Small intestine (tissue), 7 donors: ENCODE data around the gene SOS1. TPM values are rescaled to one million over a fixed set of nuclear protein-coding genes. Genes with fewer than 3 reads are reported as not detected.
"Not testable (repeated sequence)": the region's sequence is repeated elsewhere in the genome, so short reads cannot be mapped to it uniquely, and the experiment has no call there.

Experiments
- DNase-seq, 2 donors: peaks; one replicate each; pipeline versions ENCODE4 v3.0.0 to v3.0.0-alpha.2; 2013
- FAIRE-seq: peaks from 2 replicates; lab custom pipeline; 2012; peaks lifted over from hg19 to GRCh38; lab: Jason Lieb, UNC
- H3K27ac ChIP-seq, 3 donors: one replicate each; pipeline ENCODE4 v1.5.1; 2013; ENCODE audit warnings: low read length in 2 of 3, mild to moderate bottlenecking in 2 of 3, control low read depth in 1 of 3, inconsistent platforms in 1 of 3, low read depth in 1 of 3, moderate library complexity in 1 of 3
- H3K27me3 ChIP-seq, 3 donors: one replicate each; pipeline ENCODE4 v1.6.1; 2013; ENCODE audit warnings: low read length in 3 of 3, inconsistent platforms in 1 of 3; ENCODE audit not compliant: control insufficient read depth in 3 of 3, insufficient read depth in 3 of 3
- H3K36me3 ChIP-seq, 3 donors: one replicate each; pipeline ENCODE4 v1.6.1; 2013; ENCODE audit warnings: low read length in 3 of 3, inconsistent platforms in 1 of 3, low read depth in 1 of 3, mild to moderate bottlenecking in 1 of 3, moderate library complexity in 1 of 3; ENCODE audit not compliant: control insufficient read depth in 3 of 3, insufficient read depth in 2 of 3
- H3K4me1 ChIP-seq, 3 donors: one replicate each; pipeline ENCODE4 v1.6.1; 2013; ENCODE audit warnings: low read length in 2 of 3, inconsistent platforms in 1 of 3, low read depth in 1 of 3, mild to moderate bottlenecking in 1 of 3, moderate library complexity in 1 of 3; ENCODE audit not compliant: control insufficient read depth in 3 of 3, insufficient read depth in 2 of 3
- H3K4me3 ChIP-seq, 3 donors: one replicate each; pipeline ENCODE4 v1.5.1; 2013; ENCODE audit warnings: low read length in 3 of 3, control low read depth in 1 of 3, inconsistent platforms in 1 of 3, low read depth in 1 of 3, mild to moderate bottlenecking in 1 of 3, moderate library complexity in 1 of 3
- H3K9me3 ChIP-seq, 2 donors: one replicate each; pipeline ENCODE4 v1.6.1; 2013; ENCODE audit warnings: low read depth in 1 of 2, low read length in 1 of 2; ENCODE audit not compliant: control insufficient read depth in 2 of 2, insufficient read depth in 1 of 2
- WGBS, 3 donors: extraction: QIAGEN DNeasy Blood & Tissue Kit; methylation state at CpG; one replicate each; pipeline ENCODE4 v1.1.7; 2013; 5-methylcytosine and 5-hydroxymethylcytosine counted together
- polyA plus RNA-seq, 4 donors: library from polyadenylated mRNA; stranded (reverse) in 3 of 4; unstranded in 1 of 4; fragments of 200-250 nt in 3 of 4; fragments of 120-200 nt in 1 of 4; gene quantifications; one replicate each; pipeline versions ENCODE4 v1.2.1 to v1.2.3, GENCODE V29; 2013
- donor health status: healthy with polysubstance abuse.
- donor health status: control.
- donor health status: control.
- donor health status: Bipolar disorder and iron deficiency.
- donor health status: healthy.

SOS1 gene
- polyA plus RNA-seq, 4 donors, result 7.8 to 43.0 (median 14.3) TPM

DNA sequence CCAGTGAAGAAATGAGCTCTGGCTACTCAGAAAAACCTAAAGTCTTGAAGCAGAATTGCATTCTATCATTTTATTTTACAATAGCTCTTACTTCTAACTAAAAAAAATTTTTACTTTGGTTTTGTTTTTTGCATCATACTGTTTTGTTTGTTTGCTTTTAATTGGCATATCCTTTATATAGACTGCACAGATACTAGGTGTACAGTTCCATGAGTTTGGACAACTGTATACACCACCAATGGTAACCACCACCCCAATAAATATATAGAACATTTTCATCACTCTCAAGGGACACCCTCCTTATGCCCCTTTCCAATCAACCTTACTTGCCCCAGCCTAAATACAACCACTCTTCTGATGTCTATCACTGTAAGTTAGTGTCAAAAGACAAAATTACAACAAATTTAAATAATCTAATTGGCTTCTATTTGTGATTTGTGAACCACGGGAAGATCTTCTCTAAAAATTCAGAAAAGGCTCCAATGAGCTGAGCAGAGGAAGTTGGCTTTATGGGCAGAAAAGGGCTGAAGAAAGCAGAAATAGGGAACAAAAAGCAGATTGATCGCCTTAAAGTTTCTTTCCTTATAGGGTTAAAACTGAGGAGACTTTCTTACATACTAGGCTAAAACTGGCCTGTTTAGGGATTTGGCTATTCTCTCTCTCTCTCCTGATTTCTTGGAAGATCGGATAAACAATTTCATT lies 22.2 kb upstream of the SOS1 start:
- DNase-seq (no peak), FAIRE-seq (no peak)
- 70 to 86% (median 83%) methylated on average over 3 of the region's 3 CpGs for WGBS, 3 donors
- Histone ChIP-seq H3K27me3 (no peaks in the 10 kb centered on the region), H3K4me3 (no peak overlapping the region), H3K9me3 (no peaks in the 10 kb centered on the region), H3K27ac (no peak overlapping the region), H3K36me3 (no peaks in the 10 kb centered on the region), H3K4me1 (peaks cover 0 to 4% (median 0%) of the 10 kb centered on the region in 3 donors)

DNA sequence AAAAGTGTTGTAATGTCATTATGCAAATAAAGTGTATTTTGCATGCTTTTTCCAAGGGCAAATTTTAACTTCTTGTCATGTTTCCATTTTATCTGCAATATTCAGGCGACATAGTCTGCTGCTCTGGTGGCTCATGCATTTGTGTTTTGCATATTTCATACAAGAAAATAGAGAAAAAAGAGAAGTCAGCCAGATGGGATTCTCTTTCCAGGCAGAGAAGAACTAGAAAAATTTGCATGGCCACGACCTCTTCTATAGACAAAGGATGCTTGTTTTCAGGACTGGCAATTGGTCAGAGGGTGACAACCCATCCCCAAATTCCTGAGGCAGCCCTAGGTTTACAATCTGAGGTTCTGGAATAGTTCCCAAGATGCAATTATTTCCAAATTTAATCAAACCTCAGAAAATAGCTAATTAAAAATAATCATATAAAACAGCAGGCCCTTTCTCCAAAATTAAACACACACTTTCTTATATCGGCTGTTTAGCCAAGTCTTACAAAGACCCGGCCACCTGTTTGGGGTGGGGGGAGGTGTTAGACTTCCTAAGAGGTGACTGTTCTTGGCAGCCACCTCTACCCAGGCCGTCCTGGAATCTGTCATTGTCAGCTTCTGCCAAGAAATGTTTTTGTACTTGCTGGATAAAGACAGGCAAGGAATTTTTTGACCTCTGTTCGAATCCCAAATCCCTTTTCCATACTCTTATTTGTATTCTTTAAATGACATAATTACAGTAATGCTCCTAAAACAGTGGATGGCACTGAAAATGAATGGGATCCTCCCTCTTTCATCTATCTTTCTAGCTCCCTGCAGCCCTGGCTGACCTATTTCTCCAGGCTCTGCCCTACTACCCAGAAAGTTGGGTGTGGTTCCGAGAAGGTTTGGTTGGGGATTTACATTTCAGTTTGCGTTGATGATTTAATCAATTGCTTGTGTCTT lies 20.8 kb upstream of the SOS1 start:
- Histone ChIP-seq H3K4me3 (no peak overlapping the region), H3K9me3 (no peaks in the 10 kb centered on the region), H3K27me3 (no peaks in the 10 kb centered on the region), H3K4me1 (peaks cover 0 to 4% (median 0%) of the 10 kb centered on the region in 3 donors), H3K27ac (no peak overlapping the region), H3K36me3 (no peaks in the 10 kb centered on the region)
- DNase-seq, result no peak
- WGBS, 3 donors, result 61 to 80% (median 72%) methylated on average over 8 of the region's 8 CpGs
- no peak for FAIRE-seq

- H3K27me3 ChIP-seq, H3K9me3 ChIP-seq, H3K4me1 ChIP-seq, FAIRE-seq, H3K4me3 ChIP-seq, H3K36me3 ChIP-seq, DNase-seq: not testable (repeated sequence)
- 82 to 90% (median 88%) methylated on average over 7 of the region's 7 CpGs for WGBS, 3 donors
- peak overlapping the region in 1 of 3 donors; percentile 36 for H3K27ac ChIP-seq
These were observed 20.1 kb upstream of the SOS1 start for GRCh38 chr2:39140948-39141333.

DNA sequence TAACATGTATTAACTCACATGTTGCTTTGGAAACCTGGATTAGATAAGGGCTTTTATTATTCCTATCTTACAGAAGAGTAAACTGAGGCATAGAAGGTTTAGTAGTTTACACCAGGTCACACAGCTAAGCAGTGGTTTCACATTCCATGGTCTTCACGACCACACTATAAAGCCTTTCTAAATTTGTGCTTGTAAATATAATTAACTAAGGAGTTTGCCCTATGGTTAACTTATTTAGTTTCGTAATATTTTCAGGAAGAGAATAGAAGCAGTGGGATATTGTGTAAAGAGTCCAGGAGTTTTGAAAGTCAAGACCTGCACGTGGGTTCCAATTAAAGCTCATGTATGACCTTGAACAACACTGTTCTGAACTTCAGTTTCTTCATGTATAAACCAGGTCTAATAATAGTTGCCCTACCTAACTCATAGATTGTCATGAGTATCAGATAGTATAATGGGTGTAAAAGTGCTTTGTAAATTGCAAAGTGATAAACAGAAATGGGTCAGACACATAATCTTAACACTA lies 19.5 kb upstream of the SOS1 start:
- Histone ChIP-seq H3K27ac (peak overlapping the region in 1 of 3 donors; percentile 45), H3K27me3 (no peaks in the 10 kb centered on the region), H3K9me3 (no peaks in the 10 kb centered on the region), H3K4me3 (no peak overlapping the region), H3K36me3 (no peaks in the 10 kb centered on the region), H3K4me1 (peaks cover 0 to 4% (median 0%) of the 10 kb centered on the region in 3 donors)
- DNase-seq (peak in 1 of 2 donors; percentile 78), FAIRE-seq (no peak)
- WGBS, 3 donors, result 19 to 57% (median 28%) methylated on average over 3 of the region's 3 CpGs

GRCh38 chr2:39139511-39140237 lies 18.8 kb upstream of the SOS1 start:
- Histone ChIP-seq H3K27me3 (no peaks in the 10 kb centered on the region), H3K36me3 (no peaks in the 10 kb centered on the region), H3K4me1 (peaks cover 0 to 4% (median 0%) of the 10 kb centered on the region in 3 donors), H3K9me3 (no peaks in the 10 kb centered on the region), H3K27ac (peak overlapping the region in 1 of 3 donors; percentile 45), H3K4me3 (no peak overlapping the region)
- no peak for DNase-seq
- no peak for FAIRE-seq
- WGBS, 3 donors, result 51 to 59% (median 57%) methylated on average over 2 of the region's 2 CpGs

- Histone ChIP-seq H3K27me3 (no peaks in the 10 kb centered on the region), H3K4me3 (no peak overlapping the region), H3K4me1 (peaks cover 0 to 4% (median 0%) of the 10 kb centered on the region in 3 donors), H3K36me3 (no peaks in the 10 kb centered on the region), H3K27ac (no peak overlapping the region), H3K9me3 (no peaks in the 10 kb centered on the region)
- no peak for DNase-seq
- WGBS, 3 donors, result 87 to 96% (median 93%) methylated on average over 8 of the region's 8 CpGs
- no peak for FAIRE-seq
These were observed 18.0 kb upstream of the SOS1 start for GRCh38 chr2:39138837-39139211.

DNA sequence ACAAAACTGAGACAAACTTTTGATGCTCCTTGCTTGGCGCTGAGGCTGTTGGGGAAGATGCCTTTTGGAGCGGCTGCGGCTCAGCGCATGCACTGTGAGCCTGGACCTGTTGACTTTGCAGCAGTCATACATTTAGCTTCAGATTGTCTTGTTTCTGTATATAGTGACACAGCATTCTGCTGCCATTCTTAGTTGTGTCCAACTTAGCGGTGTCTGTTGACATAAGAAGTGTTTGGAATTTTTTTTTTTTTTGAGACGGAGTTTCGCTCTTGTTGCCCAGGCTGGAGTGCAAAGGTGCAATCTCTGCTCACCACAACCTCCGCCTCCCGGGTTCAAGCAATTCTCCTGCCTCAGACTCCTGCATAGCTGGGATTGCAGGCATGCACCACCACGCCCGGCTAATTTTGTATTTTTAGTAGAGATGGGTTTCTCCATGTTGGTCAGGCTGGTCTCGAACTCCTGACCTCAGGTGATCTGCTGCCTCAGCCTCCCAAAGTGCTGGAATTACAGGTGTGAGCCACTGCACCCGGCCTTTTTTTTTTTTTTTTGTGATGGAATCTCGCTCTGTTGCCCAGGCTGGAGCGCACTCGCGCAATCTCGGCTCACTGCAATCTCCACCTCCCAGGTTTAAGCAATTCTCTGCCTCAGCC lies 17.5 kb upstream of the SOS1 start:
- not testable (repeated sequence) for H3K36me3 ChIP-seq, H3K4me1 ChIP-seq, DNase-seq, H3K27ac ChIP-seq, H3K9me3 ChIP-seq, H3K4me3 ChIP-seq, FAIRE-seq, H3K27me3 ChIP-seq
- 87 to 93% (median 89%) methylated on average over 17 to 18 of the region's 18 CpGs for WGBS, 3 donors
